OCI-LY1 (cell line): Measurements from ENCODE around the gene ACADM.

Experiments used
- CTCF ChIP-seq: fragments of 200-600 bp; sonication (generic), shearing (Covaris generic); IDR thresholded peaks from 2 replicates; pipeline ENCODE4 v1.5.1; 2017; ENCODE audit warnings: mild to moderate bottlenecking, antibody characterized with exemption, low read length, moderate library complexity, mixed read lengths
- EZH2 ChIP-seq: fragments of 200-600 bp; sonication (generic), shearing (Covaris generic); IDR thresholded peaks from 2 replicates; pipeline ENCODE4 v1.8.0; 2017; ENCODE audit warnings: borderline replicate concordance, mixed run types, mild to moderate bottlenecking, antibody characterized with exemption, low read length, moderate library complexity, mixed read lengths

GRCh38 chr1:75732703-75733102 is 8.2 kb downstream of the ACADM start:
- no peak for TF ChIP-seq CTCF
- TF ChIP-seq EZH2, result no peak
